ENCODE results near the gene ENOX1.

ENOX1 gene

DNA sequence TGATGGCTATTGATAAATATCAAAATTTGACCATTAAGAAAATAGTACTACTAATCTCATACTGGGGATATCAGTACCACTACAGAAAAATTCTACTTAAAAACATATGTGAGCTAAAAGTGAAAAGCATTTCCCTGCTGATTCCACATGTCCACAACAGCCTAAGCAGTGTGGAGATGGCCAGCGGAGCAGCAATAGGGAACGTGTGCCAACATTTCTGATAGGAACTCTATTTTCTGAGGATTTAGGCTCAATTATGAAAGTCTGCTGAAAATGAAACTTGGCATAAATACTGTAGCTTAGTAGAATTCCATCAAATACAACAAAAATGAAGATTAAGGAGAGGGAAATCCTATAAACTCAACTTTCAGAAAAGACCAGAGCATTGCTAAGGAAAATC is 311.6 kb downstream of the ENOX1 start:
- no peak for DNase-seq

GRCh38 chr13:43473437-43473836 is 313.3 kb downstream of the ENOX1 start:
- no peak for DNase-seq

- no peak for DNase-seq
These were observed 313.8 kb downstream of the ENOX1 start for GRCh38 chr13:43472980-43473379.

- DNase-seq: no peak
These were observed 314.4 kb downstream of the ENOX1 start for GRCh38 chr13:43472339-43472738.

- DNase-seq: no peak
These were observed 316.2 kb downstream of the ENOX1 start for GRCh38 chr13:43470610-43471009.

GRCh38 chr13:43469791-43470190 is 317.0 kb downstream of the ENOX1 start:
- DNase-seq: no peak

GRCh38 chr13:43464578-43465264 is 322.1 kb downstream of the ENOX1 start:
- no peak for DNase-seq

- no peak for DNase-seq
These were observed 338.0 kb downstream of the ENOX1 start for GRCh38 chr13:43448605-43449336.

DNA sequence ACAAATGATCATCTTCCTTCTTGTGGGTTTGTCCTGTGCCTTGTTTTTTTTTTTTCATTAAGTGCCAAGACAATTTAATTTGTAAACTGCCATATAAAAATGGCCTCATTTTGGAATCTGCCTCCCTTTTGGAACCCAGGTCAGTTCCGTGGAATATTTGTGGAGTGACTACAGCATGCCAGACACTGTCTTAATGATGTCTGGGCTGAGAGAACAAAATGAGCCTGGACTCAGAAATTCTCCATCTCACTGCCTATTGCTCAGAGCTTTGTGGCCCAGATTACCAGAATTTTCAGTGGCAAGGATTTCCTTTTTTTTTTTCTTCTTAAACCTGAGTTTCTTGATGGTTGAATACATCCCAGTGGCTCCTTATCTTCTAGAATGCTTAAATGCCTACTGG is 340.6 kb downstream of the ENOX1 start:
- DNase-seq: no peak

GRCh38 chr13:43445668-43446067 is 341.1 kb downstream of the ENOX1 start:
- no peak for DNase-seq

DNA sequence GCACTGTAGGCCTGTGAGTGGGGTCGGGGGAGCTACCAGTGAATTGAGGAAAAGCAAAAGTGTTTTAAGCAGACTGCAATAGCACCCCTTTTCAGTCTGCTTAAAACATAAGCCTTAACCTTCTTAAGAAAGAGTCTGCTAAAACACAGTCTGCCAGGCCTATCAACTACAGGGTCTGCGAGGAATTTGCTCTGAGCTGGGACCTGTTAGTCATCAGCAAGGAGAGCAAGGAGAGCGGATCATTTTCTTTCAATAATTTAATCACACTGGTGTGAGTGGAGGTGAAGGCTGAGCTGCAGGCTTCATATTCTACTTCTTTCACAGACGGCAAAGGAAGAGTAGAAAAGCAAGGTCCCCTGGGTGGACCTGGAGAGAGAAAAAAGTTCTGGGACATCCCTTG is 342.7 kb downstream of the ENOX1 start:
- no peak for DNase-seq

DNA sequence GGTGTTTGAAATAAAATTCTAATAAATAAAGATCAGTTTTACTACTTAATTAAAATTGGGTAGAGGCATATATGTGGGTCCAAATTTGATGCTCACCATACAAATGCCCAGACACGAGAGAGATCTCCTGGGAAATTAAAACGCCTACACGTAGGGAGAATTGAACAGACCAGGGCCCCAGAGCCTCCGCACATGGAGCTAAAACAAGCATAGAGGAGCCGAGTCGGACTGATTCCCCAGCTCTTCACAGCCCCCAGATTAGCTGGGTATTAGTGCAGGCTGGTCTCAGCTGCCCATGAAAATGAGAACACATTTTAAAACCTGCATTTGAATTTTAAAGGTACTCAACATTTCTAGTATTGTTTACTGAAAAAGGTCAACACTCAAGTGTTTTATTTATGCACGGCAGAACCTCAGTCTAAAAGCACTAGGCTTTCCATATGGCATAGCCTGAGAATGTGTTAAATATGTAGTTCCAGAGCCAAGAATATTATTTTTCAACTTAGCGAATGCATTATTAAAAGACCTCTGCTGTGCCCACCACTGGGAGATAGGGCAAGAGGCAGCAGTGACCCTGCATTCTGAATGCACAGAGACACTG is 344.8 kb downstream of the ENOX1 start:
- DNase-seq: no peak

DNA sequence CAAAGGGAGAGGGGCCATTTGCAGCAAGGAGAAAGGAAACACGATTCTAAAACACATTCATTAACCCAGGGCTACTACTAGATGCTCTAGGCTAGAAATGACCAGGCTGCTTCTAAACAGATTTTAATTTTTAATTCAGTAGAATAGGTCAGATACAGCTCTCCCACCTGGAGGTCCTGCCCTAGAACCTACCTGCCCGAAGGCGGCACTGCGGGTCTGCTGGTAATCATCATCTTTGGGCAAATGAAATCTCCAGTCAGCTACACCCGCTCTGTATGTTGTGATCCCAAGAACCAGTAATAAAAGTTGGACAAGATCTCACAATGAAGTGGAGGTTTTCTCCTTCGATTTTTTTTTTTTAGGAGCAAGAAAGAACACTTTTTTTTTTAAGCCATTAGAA is 345.3 kb downstream of the ENOX1 start:
- DNase-seq: no peak

DNA sequence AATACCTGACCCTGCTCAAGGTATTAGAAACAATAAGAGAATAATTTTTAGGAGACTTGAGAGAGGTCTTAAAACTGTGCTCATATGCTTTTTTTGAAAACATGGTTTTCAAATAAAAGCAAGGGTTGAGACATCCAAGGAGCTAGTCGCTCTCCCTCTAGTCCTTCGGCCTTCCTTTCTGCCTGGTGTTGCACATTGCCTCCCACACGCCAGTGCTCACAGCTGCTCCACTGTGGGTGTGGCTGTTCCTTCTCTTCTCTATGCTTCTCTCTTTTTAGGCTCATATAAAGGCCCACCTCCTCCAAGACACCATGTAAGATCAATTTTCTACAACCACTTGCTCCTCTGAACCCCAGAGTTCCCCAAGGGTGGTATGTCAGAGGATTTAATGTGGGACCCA is 352.6 kb downstream of the ENOX1 start:
- DNase-seq: no peak

DNA sequence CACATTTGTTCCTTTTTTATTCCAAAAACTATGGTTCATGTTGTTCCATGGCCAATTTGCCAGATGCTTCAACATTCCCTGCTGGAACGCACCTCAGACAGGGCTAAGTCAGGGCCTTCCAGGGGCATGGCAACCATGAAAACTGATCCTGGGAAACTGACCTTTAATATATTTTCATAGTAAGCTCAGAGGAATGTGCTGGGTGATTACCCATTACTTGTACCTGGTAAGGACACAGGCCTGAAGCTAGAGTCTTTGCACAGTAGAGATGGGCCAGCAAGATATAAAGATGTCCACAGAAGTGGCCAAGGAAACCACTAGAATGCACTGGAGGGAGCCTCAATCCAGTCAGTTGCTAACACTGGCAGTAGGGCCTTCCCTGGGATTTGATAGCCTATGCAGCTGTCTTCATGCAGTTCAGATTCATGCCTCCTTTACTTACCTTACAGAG is 353.1 kb downstream of the ENOX1 start:
- no peak for DNase-seq

- DNase-seq: no peak
These were observed 353.8 kb downstream of the ENOX1 start for GRCh38 chr13:43432958-43433357.

DNA sequence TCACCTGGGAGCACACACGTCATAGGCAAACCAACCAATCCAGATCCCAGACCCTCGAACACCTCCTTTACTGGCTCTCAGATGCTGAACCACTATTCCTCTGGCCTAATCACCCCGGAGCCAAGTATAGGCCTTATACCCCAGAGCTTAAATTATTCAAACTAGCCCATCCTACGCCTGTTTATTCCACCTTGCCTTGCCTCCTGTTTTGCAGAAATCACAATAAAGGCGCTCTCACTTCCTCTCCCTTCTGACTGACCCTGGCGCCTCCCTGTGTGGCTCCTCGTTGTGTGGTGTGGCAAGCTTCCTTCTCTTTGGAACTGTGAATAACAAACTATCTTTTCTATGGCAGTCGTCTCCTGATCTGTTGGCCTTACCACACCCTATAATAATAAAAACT is 354.9 kb downstream of the ENOX1 start:
- DNase-seq: no peak

- DNase-seq: no peak
These were observed 355.5 kb downstream of the ENOX1 start for GRCh38 chr13:43431290-43431716.

GRCh38 chr13:43428545-43429296 is 358.1 kb downstream of the ENOX1 start:
- DNase-seq: no peak

- no peak for DNase-seq
These were observed 360.4 kb downstream of the ENOX1 start for GRCh38 chr13:43426355-43426754.

DNA sequence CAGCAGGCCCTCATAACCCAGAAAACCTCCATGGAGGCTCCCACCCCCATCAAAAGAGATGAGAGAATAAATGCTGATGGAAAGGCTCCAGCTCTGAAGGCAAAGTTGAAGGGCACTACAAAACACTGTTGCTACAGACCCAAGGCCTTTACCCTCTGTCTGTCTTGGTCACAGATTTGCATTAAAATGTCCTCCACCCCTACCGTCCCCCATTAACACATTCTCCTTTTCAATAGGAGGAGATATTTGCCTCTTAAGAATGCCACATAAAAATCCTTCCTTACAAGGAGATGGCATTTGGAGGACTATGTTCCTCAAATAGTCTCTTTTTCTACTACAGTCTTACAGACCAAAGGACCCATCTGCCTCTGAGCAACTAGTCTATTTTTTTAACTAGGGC is 361.5 kb downstream of the ENOX1 start:
- DNase-seq: no peak

DNA sequence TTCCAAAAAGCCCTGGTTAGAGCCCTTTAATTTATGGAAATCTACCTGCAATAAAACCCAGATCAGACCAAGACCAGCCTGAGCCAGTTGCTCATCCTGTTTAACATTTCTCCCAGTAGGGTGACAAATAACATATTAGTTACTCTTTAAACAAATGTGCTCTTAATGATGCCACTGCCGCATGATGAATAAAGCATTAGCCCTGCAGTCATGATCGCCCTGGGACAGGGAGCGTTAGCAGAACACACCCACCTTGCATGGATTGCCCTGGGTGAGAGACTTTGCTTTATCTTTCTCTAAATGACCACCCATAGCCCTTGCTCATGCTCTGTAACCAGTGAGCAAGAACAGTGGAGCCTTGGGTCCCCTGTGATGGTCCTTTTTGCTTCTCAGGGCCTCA is 362.4 kb downstream of the ENOX1 start:
- DNase-seq: no peak

DNA sequence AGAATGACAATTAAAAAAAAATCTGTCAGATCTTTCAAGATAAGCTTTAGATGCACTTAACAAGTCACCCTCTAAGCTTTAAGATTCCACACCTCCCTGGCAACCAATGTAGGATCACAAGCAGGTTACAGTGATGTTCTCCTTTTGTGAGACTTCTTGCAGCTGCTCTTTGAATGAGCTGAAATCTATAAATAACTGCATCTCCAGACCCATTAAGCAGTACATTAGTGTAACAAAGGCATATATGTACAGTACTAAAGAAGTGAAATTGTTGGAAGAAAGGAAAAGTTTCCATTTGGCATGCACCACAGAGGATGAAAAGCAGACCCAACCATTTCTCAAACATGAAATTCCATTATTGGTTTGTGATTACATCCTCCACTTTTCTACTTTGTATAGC is 364.7 kb downstream of the ENOX1 start:
- DNase-seq: no peak

Data from CD4-positive, alpha-beta T cell treated with Interleukin-15 for 1 hour (primary cell).